ENCODE results near the gene LIMA1. TPM values are rescaled to one million over a fixed set of nuclear protein-coding genes. Genes with fewer than 3 reads are reported as not detected.

Gene LIMA1
- total and polyA plus RNA-seq, 2 donors (not counting 1 experiment from before 2014, with no cell fraction given), result 1.3 to 2.1 TPM

DNA sequence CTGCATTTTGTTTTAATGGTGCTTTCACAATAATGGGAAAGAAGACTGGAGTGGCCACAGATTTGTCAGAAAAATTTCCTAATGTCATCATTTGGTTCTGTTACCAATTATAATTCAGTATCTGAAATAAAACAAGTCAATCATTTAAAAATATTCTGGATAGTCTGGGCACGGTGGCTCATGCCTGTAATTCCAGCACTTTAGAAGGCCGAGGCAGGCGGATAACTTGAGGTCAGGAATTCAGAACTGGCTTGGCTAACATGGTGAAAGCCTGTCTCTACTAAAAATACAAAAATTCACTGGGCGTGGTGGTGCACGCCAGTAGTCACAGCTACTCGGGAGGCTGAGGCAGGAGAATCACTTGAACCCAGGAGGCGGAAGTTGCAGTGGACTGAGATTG lies 4.0 kb upstream of the LIMA1 start:
- peaks cover 0 to 3% (median 2%) of the 10 kb centered on the region in 3 donors for H3K9me3 ChIP-seq (ENCODE audit: control extremely low read depth in 1 of 3, control insufficient read depth in 2 of 3, insufficient read depth in 1 of 3, low read length in 2 of 3)
- ChIA-PET POLR2A (no interaction called here), CTCF (interaction anchor here (1.1 kb wide), 1 partner anchor 28 kb away, joined by 4 read pairs; no protein-coding TSS in a partner anchor)
- H3K79me2 ChIP-seq (ENCODE audit: control insufficient read depth, insufficient read depth, low read length), result no peaks in the 10 kb centered on the region
- 95% methylated on average over 3 of the region's 7 CpGs for WGBS (ENCODE audit: insufficient coverage)
- no peak overlapping the region for H3K4me2 ChIP-seq (replicated peaks; ENCODE audit: low read depth, low read length, poor library complexity, severe bottlenecking)
- intact Hi-C loops (cut with micrococcal nuclease), result no loop called here
- Mint-ChIP-seq H3K4me1 (peaks cover 13% of the 10 kb centered on the region), H3K9me3 (ENCODE audit: insufficient read depth) (no peaks in the 10 kb centered on the region), H3K27me3 (peaks cover under 1% of the 10 kb centered on the region), H3K4me3 (no peak overlapping the region), H3K27ac (no peak overlapping the region)
- no peak overlapping the region for H3K27ac ChIP-seq (ENCODE audit: low read length in 2 of 2)
- H3K4me3 ChIP-seq (ENCODE audit: control extremely low read depth in 1 of 5, extremely low read depth in 1 of 5, insufficient read depth in 1 of 5, low read depth in 2 of 5, low read length in 4 of 5), result no peak overlapping the region
- H3K27me3 ChIP-seq (replicated peaks in 1 of 4; ENCODE audit: control extremely low read depth in 1 of 4, control insufficient read depth in 3 of 4, insufficient read depth in 4 of 4, low read length in 3 of 4), result peaks cover 0 to 8% (median 0%) of the 10 kb centered on the region in 4 experiments
- H2AFZ ChIP-seq (ENCODE audit: insufficient read depth, low read depth, low read length, poor library complexity, severe bottlenecking), result no peak overlapping the region
- no peak overlapping the region for H3K9ac ChIP-seq (ENCODE audit: low read length)
- no peak for DNase-seq
- no peaks in the 10 kb centered on the region for H4K20me1 ChIP-seq (ENCODE audit: control insufficient read depth, insufficient read depth, low read length, poor library complexity, severe bottlenecking)
- TF ChIP-seq, protein P1, sequence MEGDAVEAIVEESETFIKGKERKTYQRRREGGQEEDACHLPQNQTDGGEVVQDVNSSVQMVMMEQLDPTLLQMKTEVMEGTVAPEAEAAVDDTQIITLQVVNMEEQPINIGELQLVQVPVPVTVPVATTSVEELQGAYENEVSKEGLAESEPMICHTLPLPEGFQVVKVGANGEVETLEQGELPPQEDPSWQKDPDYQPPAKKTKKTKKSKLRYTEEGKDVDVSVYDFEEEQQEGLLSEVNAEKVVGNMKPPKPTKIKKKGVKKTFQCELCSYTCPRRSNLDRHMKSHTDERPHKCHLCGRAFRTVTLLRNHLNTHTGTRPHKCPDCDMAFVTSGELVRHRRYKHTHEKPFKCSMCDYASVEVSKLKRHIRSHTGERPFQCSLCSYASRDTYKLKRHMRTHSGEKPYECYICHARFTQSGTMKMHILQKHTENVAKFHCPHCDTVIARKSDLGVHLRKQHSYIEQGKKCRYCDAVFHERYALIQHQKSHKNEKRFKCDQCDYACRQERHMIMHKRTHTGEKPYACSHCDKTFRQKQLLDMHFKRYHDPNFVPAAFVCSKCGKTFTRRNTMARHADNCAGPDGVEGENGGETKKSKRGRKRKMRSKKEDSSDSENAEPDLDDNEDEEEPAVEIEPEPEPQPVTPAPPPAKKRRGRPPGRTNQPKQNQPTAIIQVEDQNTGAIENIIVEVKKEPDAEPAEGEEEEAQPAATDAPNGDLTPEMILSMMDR (IDR thresholded peaks at IDR 0.05), result no peak
- no peak for TF ChIP-seq EZH2 (IDR thresholded peaks at IDR 0.05; ENCODE audit: borderline replicate concordance, insufficient read depth, low read depth, low read length, poor library complexity, severe bottlenecking)
- H3K4me1 ChIP-seq (ENCODE audit: control insufficient read depth in 2 of 2, insufficient read depth in 2 of 2, low read length in 2 of 2), result peaks cover 11 to 18% of the 10 kb centered on the region in 2 donors
- no peaks in the 10 kb centered on the region for H3K36me3 ChIP-seq (replicated peaks in 1 of 2; ENCODE audit: control extremely low read depth in 1 of 2, control insufficient read depth in 1 of 2, extremely low read depth in 1 of 2, insufficient read depth in 2 of 2, low read length in 1 of 2)
- ATAC-seq (ENCODE audit: low read depth), result no peak

DNA sequence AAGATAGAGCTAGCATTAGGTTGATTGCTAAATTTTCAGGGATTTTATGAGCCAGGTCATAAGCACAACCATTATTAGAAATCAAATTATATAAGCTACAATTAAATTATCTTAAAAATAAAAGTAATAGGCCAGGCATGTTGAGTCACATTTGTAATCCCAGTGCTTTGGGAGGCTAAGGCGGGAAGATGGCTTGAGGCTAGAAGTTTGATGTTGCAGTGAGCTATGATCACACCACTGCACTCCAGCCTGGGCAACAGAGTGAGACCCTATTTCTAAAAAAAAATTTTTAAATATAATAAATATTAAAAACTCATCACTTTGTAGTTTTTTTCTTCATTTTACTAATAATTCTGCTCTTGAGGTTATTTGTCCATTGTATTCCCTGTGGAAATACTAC lies 1.9 kb upstream of the LIMA1 start:
- CTCF ChIA-PET, result no interaction called here
- Histone ChIP-seq H3K4me2 (replicated peaks; ENCODE audit: low read depth, low read length, poor library complexity, severe bottlenecking) (no peak overlapping the region), H3K36me3 (replicated peaks in 1 of 2; ENCODE audit: control extremely low read depth in 1 of 2, control insufficient read depth in 1 of 2, extremely low read depth in 1 of 2, insufficient read depth in 2 of 2, low read length in 1 of 2) (no peaks in the 10 kb centered on the region), H2AFZ (ENCODE audit: insufficient read depth, low read depth, low read length, poor library complexity, severe bottlenecking) (no peak overlapping the region), H3K4me3 (ENCODE audit: control extremely low read depth in 1 of 5, extremely low read depth in 1 of 5, insufficient read depth in 1 of 5, low read depth in 2 of 5, low read length in 4 of 5) (no peak overlapping the region), H3K79me2 (ENCODE audit: control insufficient read depth, insufficient read depth, low read length) (no peaks in the 10 kb centered on the region), H3K4me1 (ENCODE audit: control insufficient read depth in 2 of 2, insufficient read depth in 2 of 2, low read length in 2 of 2) (peaks cover 11 to 18% of the 10 kb centered on the region in 2 donors), H4K20me1 (ENCODE audit: control insufficient read depth, insufficient read depth, low read length, poor library complexity, severe bottlenecking) (no peaks in the 10 kb centered on the region), H3K27ac (ENCODE audit: low read length in 2 of 2) (no peak overlapping the region), H3K27me3 (replicated peaks in 1 of 4; ENCODE audit: control extremely low read depth in 1 of 4, control insufficient read depth in 3 of 4, insufficient read depth in 4 of 4, low read length in 3 of 4) (peaks cover 0 to 8% (median 0%) of the 10 kb centered on the region in 4 experiments), H3K9ac (ENCODE audit: low read length) (no peak overlapping the region), H3K9me3 (ENCODE audit: control extremely low read depth in 1 of 3, control insufficient read depth in 2 of 3, insufficient read depth in 1 of 3, low read length in 2 of 3) (peaks cover 0 to 3% (median 1%) of the 10 kb centered on the region in 3 donors)
- H3K4me3 Mint-ChIP-seq, result no peak overlapping the region
- intact Hi-C loops (cut with micrococcal nuclease), result no loop called here
- ATAC-seq (ENCODE audit: low read depth) (no peak), DNase-seq (no peak)
- TF ChIP-seq EZH2 (IDR thresholded peaks at IDR 0.05; ENCODE audit: borderline replicate concordance, insufficient read depth, low read depth, low read length, poor library complexity, severe bottlenecking), result no peak
- TF ChIP-seq, protein P1 (IDR thresholded peaks at IDR 0.05), result no peak
- POLR2A ChIA-PET, result no interaction called here
- H3K4me1 Mint-ChIP-seq, result peaks cover 13% of the 10 kb centered on the region
- WGBS (ENCODE audit: insufficient coverage), result no CpG with 5 or more reads among the region's 1 CpG
- H3K27me3 Mint-ChIP-seq, result peaks cover 4% of the 10 kb centered on the region
- H3K27ac Mint-ChIP-seq, result no peak overlapping the region
- no peaks in the 10 kb centered on the region for H3K9me3 Mint-ChIP-seq (ENCODE audit: insufficient read depth)
